GM12891 (cell line): ENCODE data around the gene PTPRN2.

Experiments
- PAX5 ChIP-seq: IDR thresholded peaks from 2 replicates; pipeline ENCODE4 v1.6.1; 2011; ENCODE audit warnings: low read length, moderate library complexity, mild to moderate bottlenecking; ENCODE audit not compliant: insufficient read depth, severe bottlenecking
- POLR2A ChIP-seq: IDR thresholded peaks from 2 replicates; pipeline ENCODE4 v1.6.1; 2011; ENCODE audit warnings: low read depth, low read length, control low read depth
- POLR2AphosphoS5 ChIP-seq: IDR thresholded peaks from 2 replicates; pipeline ENCODE4 v1.6.1; 2011; ENCODE audit warnings: low read depth, low read length, control low read depth
- POU2F2 ChIP-seq: IDR thresholded peaks from 2 replicates; pipeline ENCODE4 v1.6.1; 2011; ENCODE audit warnings: low read depth, mild to moderate bottlenecking, control low read depth, low read length, moderate library complexity
- TAF1 ChIP-seq: IDR thresholded peaks from 2 replicates; pipeline ENCODE4 v1.6.1; 2011; ENCODE audit warnings: low read depth, low read length, control low read depth

GRCh38 chr7:157559596-157560257, 1027.9 kb downstream of the PTPRN2 start:
- TF ChIP-seq TAF1 (no peak), POLR2AphosphoS5 (no peak), POLR2A (no peak), PAX5 (no peak), POU2F2 (no peak)
